K562 (cell line): ENCODE results near the gene PSD2. TPM values are rescaled to one million over a fixed set of nuclear protein-coding genes. Genes with fewer than 3 reads are reported as not detected.

Experiments
- ATAC-seq: fragments of 200-7000 bp; cut with Tn5 transposase; 3 replicates; pipeline ENCODE4 v1.9.1; 2020; ENCODE audit warnings: moderate library complexity
- BruUV-seq: library from RNA; stranded (reverse); fragments of 400-500 nt; replicated peaks from 2 replicates; lab custom pipeline; 2021; lab: Mats Ljungman, UMichigan
- CTCF ChIA-PET: fragments of 300-600 bp; formaldehyde crosslinking; extraction: SDS; loops from one replicate; lab custom pipeline; 2021; ENCODE audit warnings: low intra/inter-chr PET ratio; lab: Yijun Ruan, JAX
- POLR2A ChIA-PET: fragments of 300-600, 350-650 bp; sonication (Branson Sonifier 250); formaldehyde crosslinking; extraction: SDS; loops from one replicate; lab custom pipeline; 2021; ENCODE audit warnings: antibody characterized with exemption, inconsistent platforms; lab: Yijun Ruan, JAX
- DNase-seq, 4 experiments: peaks; one replicate each; pipeline versions ENCODE4 v3.0.0 to v3.0.0-alpha.2; 2011 to 2018; ENCODE audit warnings: low spot score in 3 of 4, mixed read lengths in 3 of 4; ENCODE audit errors: extremely low read depth in 1 of 4
- FAIRE-seq: peaks from 2 replicates; lab custom pipeline; 2011; peaks lifted over from hg19 to GRCh38; lab: Jason Lieb, UNC
- H2AFZ ChIP-seq: 2 replicates; pipeline ENCODE4 v1.6.0; 2011; ENCODE audit warnings: low read depth, low read length, control low read depth, inconsistent platforms
- H3K27ac ChIP-seq: fragments of 200-600 bp; 3 replicates; pipeline ENCODE4 v1.8.0; 2011; ENCODE audit warnings: low read depth, mild to moderate bottlenecking, control low read depth, inconsistent platforms, low read length, moderate library complexity, mixed read lengths; ENCODE audit errors: extremely low read depth
- H3K27me3 ChIP-seq, 2 experiments: fragments of 300-600 bp in 1 of 2; 2 replicates in 1 of 2; 3 replicates in 1 of 2; pipeline versions ENCODE4 v1.6.0 to v1.8.0; 2011; ENCODE audit warnings: inconsistent platforms in 2 of 2, low read length in 2 of 2, mild to moderate bottlenecking in 1 of 2, mixed read lengths in 1 of 2, moderate library complexity in 1 of 2; ENCODE audit not compliant: control insufficient read depth in 2 of 2, insufficient read depth in 2 of 2
- H3K36me3 ChIP-seq: fragments of 300-600 bp; 3 replicates; pipeline ENCODE4 v1.8.0; 2011; ENCODE audit warnings: mild to moderate bottlenecking, low read length, inconsistent platforms; ENCODE audit not compliant: control insufficient read depth, insufficient read depth
- H3K4me1 ChIP-seq, 2 experiments: fragments of 200-600 bp in 1 of 2; replicated peaks in 1 of 2; 2 replicates in 1 of 2; 3 replicates in 1 of 2; pipeline versions ENCODE4 v1.5.1 to v1.8.0; 2011; ENCODE audit warnings: inconsistent platforms in 2 of 2, low read length in 2 of 2, mild to moderate bottlenecking in 1 of 2, mixed read lengths in 1 of 2, moderate library complexity in 1 of 2; ENCODE audit not compliant: control insufficient read depth in 2 of 2, insufficient read depth in 2 of 2
- H3K4me2 ChIP-seq: 2 replicates; pipeline ENCODE4 v1.6.1; 2011; ENCODE audit warnings: low read length, control low read depth, inconsistent platforms, mixed read lengths; ENCODE audit not compliant: insufficient read depth
- H3K4me3 ChIP-seq: fragments of 200-600 bp; sonication (generic), shearing (Covaris generic); 2 replicates; pipeline ENCODE4 v1.5.1; 2016; ENCODE audit warnings: control low read depth, inconsistent platforms
- H3K79me2 ChIP-seq: fragments of 200-600 bp; 3 replicates; pipeline ENCODE4 v1.8.0; 2011; ENCODE audit warnings: low read length, inconsistent platforms; ENCODE audit not compliant: control insufficient read depth, insufficient read depth
- H3K9ac ChIP-seq, 2 experiments: 2 replicates each; pipeline versions ENCODE4 v1.6.0 to v1.6.1; 2011; ENCODE audit warnings: low read depth in 2 of 2, low read length in 2 of 2, control low read depth in 1 of 2, inconsistent platforms in 1 of 2, mild to moderate bottlenecking in 1 of 2, mixed read lengths in 1 of 2; ENCODE audit not compliant: insufficient read depth in 1 of 2
- H3K9me1 ChIP-seq: one replicate; pipeline ENCODE4 v1.6.0; 2011; ENCODE audit warnings: inconsistent platforms, mild to moderate bottlenecking, low read length, moderate library complexity; ENCODE audit not compliant: control insufficient read depth, insufficient read depth
- H3K9me3 ChIP-seq: replicated peaks from 2 replicates; pipeline ENCODE4 v1.5.1; 2011; ENCODE audit warnings: low read depth, low read length, inconsistent platforms; ENCODE audit not compliant: control insufficient read depth, insufficient read depth
- H4K20me1 ChIP-seq: replicated peaks from 2 replicates; pipeline ENCODE4 v1.6.1; 2011; ENCODE audit warnings: low read length, inconsistent platforms, mixed read lengths; ENCODE audit not compliant: control insufficient read depth, insufficient read depth
- CBFA2T2 ChIP-seq: fragments of 450-650 bp; conservative IDR thresholded peaks from 2 replicates; pipeline ENCODE4 v1.6.1; 2017; ENCODE audit warnings: mild to moderate bottlenecking
- E4F1 ChIP-seq: fragments of 250-450 bp; sonication (Bioruptor Pico); IDR thresholded peaks from 2 replicates; pipeline ENCODE4 v1.5.0; 2021; ENCODE audit warnings: mild to moderate bottlenecking, borderline replicate concordance
- HDAC3 ChIP-seq: fragments of 450-650 bp; IDR thresholded peaks from 2 replicates; pipeline ENCODE4 v1.6.1; 2018; ENCODE audit warnings: borderline replicate concordance, mild to moderate bottlenecking, moderate library complexity; ENCODE audit not compliant: partially characterized antibody
- HMGN3 ChIP-seq: IDR thresholded peaks from 2 replicates; pipeline ENCODE4 v1.6.1; 2011; ENCODE audit warnings: borderline replicate concordance, low read depth, mild to moderate bottlenecking, mixed read lengths, low read length; ENCODE audit not compliant: insufficient read length; ENCODE audit errors: extremely low read depth
- MAFK ChIP-seq: IDR thresholded peaks from 2 replicates; pipeline ENCODE4 v1.6.1; 2011; ENCODE audit warnings: low read length, improper control_type of control experiment
- NFYB ChIP-seq: IDR thresholded peaks from 2 replicates; pipeline ENCODE4 v1.6.1; 2011; ENCODE audit warnings: mild to moderate bottlenecking, moderate library complexity; ENCODE audit not compliant: insufficient read length; ENCODE audit errors: extremely low read depth
- NUFIP1 ChIP-seq: fragments of 450-650 bp; IDR thresholded peaks from 2 replicates; pipeline ENCODE4 v1.6.1; 2018; ENCODE audit not compliant: partially characterized antibody
- PTBP1 ChIP-seq: fragments of 200-400 bp; formaldehyde crosslinking; IDR thresholded peaks from 2 replicates; pipeline ENCODE4 v1.6.1; 2017; ENCODE audit warnings: low read depth, low read length
- RBM22 ChIP-seq: fragments of 200-400 bp; formaldehyde crosslinking; IDR thresholded peaks from 2 replicates; pipeline ENCODE4 v1.6.1; 2018; ENCODE audit warnings: low read length, low read depth; ENCODE audit not compliant: poor library complexity, severe bottlenecking
- SLC30A9 ChIP-seq: fragments of 250-450 bp; sonication (Bioruptor Pico); IDR thresholded peaks from 2 replicates; pipeline ENCODE4 v1.8.0; 2022; ENCODE audit warnings: mild to moderate bottlenecking, moderate library complexity
- TARDBP ChIP-seq: fragments of 450-650 bp; IDR thresholded peaks from 2 replicates; pipeline ENCODE4 v1.6.1; 2016
- TOE1 ChIP-seq, 2 experiments: fragments of 450-650 bp in 1 of 2; sonication (generic) in 1 of 2; formaldehyde crosslinking in 1 of 2; IDR thresholded peaks; 2 replicates each; pipeline versions ENCODE4 v1.7.1 to v1.8.0; 2016 to 2022; ENCODE audit warnings: borderline replicate concordance in 2 of 2, mild to moderate bottlenecking in 2 of 2, antibody characterized with exemption in 1 of 2, inconsistent platforms in 1 of 2, low read depth in 1 of 2, missing genetic modification reagents in 1 of 2, moderate library complexity in 1 of 2
- WHSC1 ChIP-seq: IDR thresholded peaks from one replicate; pipeline ENCODE4 v1.6.1; 2012; ENCODE audit warnings: low read length, control low read depth, inconsistent platforms
- ZNF133 ChIP-seq: fragments of 250-450 bp; sonication (Bioruptor Pico); IDR thresholded peaks from 2 replicates; pipeline ENCODE4 v1.4.0; 2020; ENCODE audit warnings: mild to moderate bottlenecking
- ZNF24 ChIP-seq: fragments of 450-650 bp; IDR thresholded peaks from 2 replicates; pipeline ENCODE4 v1.6.1; 2016
- ZNF778 ChIP-seq: fragments of 450-650 bp; formaldehyde crosslinking; IDR thresholded peaks from 2 replicates; pipeline ENCODE4 v1.4.0; 2020; ENCODE audit warnings: mild to moderate bottlenecking, moderate library complexity
- WGBS: fragments of 100-300 bp; shearing (Covaris generic); methylation state at CpG from one replicate; pipeline ENCODE4 v1.1.6; 2016; ENCODE audit warnings: low coverage, mixed read lengths; ENCODE audit not compliant: insufficient coverage; ENCODE audit errors: missing lambda C conversion rate; 5-methylcytosine and 5-hydroxymethylcytosine counted together
- in situ Hi-C: fragments of 300-500 bp; cut with MboI; formaldehyde crosslinking; loops from 4 replicates; pipeline ENCODE4 v1.15.0; 2018; ENCODE audit warnings: inconsistent platforms, mixed read lengths
- intact Hi-C: fragments of 100-400 bp; cut with micrococcal nuclease; formaldehyde crosslinking; loops from 2 replicates; pipeline ENCODE4 v1.14.2; 2022
- polyA plus RNA-seq, 8 experiments: library from polyadenylated mRNA; depleted of rRNA in 4 of 8; stranded (reverse) in 5 of 8; unstranded in 3 of 8; fragments of >200 nt; fragmentation: Nextera tagmentation in 2 of 8; fragmentation: Illumina TruSeq in 1 of 8; extraction: Ambion mirVana in 2 of 8; extraction: Trizol in 1 of 8; gene quantifications; 2 replicates each; pipeline versions ENCODE4 v1.2.1 to v1.2.3, GENCODE V29; 2011 to 2014; ENCODE audit warnings: inconsistent platforms in 1 of 8, missing spikeins in 1 of 8
- total RNA-seq, 7 experiments: library from RNA; depleted of rRNA in 6 of 7; stranded (reverse); fragments of >200 nt in 6 of 7; fragmentation: Illumina TruSeq in 2 of 7; extraction: Trizol in 2 of 7; gene quantifications; 2 replicates each; pipeline versions ENCODE4 v1.2.1 to v1.2.3, GENCODE V29; 2011 to 2021; ENCODE audit warnings: low replicate concordance in 1 of 7

The PSD2 gene
- total and polyA plus RNA-seq, 9 of the 15 experiments (the other 6 are each of a cell fraction or from before 2014, with no cell fraction given), result 0.01 to 0.09 (median 0.04) TPM; not detected in 4

GRCh38 chr5:139811274-139811607 lies 15.6 kb downstream of the PSD2 start:
- ATAC-seq, result no peak
- Histone ChIP-seq H3K9ac (no peak overlapping the region), H3K27ac (no peak overlapping the region), H3K27me3 (peaks cover 10 to 65% of the 10 kb centered on the region in 2 experiments; a peak in 4 of 5 replicates), H3K4me1 (peaks cover 0 to 7% of the 10 kb centered on the region in 2 experiments; a peak in 1 of 5 replicates), H3K79me2 (no peaks in the 10 kb centered on the region), H2AFZ (no peak overlapping the region), H3K36me3 (no peaks in the 10 kb centered on the region), H3K9me3 (no peaks in the 10 kb centered on the region), H4K20me1 (peaks cover 18% of the 10 kb centered on the region), H3K9me1 (no peaks in the 10 kb centered on the region), H3K4me2 (no peak overlapping the region), H3K4me3 (no peak overlapping the region)
- 0% methylated on average over 2 of the region's 2 CpGs for WGBS
- ChIA-PET POLR2A (interaction anchor here (1.1 kb wide), 1 partner anchor 8 kb away, joined by 3 read pairs; no protein-coding TSS in a partner anchor), CTCF (no interaction called here)
- no peak for FAIRE-seq
- DNase-seq, result no peak
- in situ Hi-C loops, result no loop called here
- no TSS peak for BruUV-seq
- intact Hi-C loops, result no loop called here
- no peak for TF ChIP-seq CBFA2T2
- TF ChIP-seq PTBP1, result no peak
- no peak for TF ChIP-seq MAFK
- TF ChIP-seq NUFIP1, result no peak
- no peak for TF ChIP-seq SLC30A9 (CRISPR knock-in tag)
- no peak for TF ChIP-seq ZNF24
- no peak for TF ChIP-seq E4F1 (CRISPR knock-in tag)
- no peak for TF ChIP-seq ZNF133 (CRISPR knock-in tag)
- TF ChIP-seq HDAC3, result no peak
- no peak for TF ChIP-seq HMGN3
- TF ChIP-seq WHSC1, result no peak
- no peak for TF ChIP-seq RBM22
- no peak for TF ChIP-seq ZNF778 (CRISPR knock-in tag)
- no peak for TF ChIP-seq TOE1 (IDR thresholded peaks at IDR 0.05; ENCODE audit: borderline replicate concordance)
- no peak for TF ChIP-seq TOE1 (CRISPR knock-in tag; IDR thresholded peaks at IDR 0.05; ENCODE audit: borderline replicate concordance, low read depth)
- TF ChIP-seq TARDBP, result no peak
- TF ChIP-seq NFYB, result no peak
